Activated naive CD4-positive, alpha-beta T cell treated with Interleukin-2 at 50 U/mL for 16 hours (primary cell): ENCODE measurements around the gene CDY2B.
"Not testable (repeated sequence)": the region's sequence is repeated elsewhere in the genome, so short reads cannot be mapped to it uniquely, and the experiment has no call there.

Experiments
- DNase-seq: peaks from one replicate; pipeline ENCODE4 v3.0.0-alpha.2; 2020

CDY2B gene

GRCh38 chrY:17880120-17880519 lies at the start of gene CDY2B:
Gene CDY2B, minus strand, starts transcription at chrY:17880220. Its CDS starts 328 bp downstream, at chrY:17879892.
- not testable (repeated sequence) for DNase-seq

- not testable (repeated sequence) for DNase-seq
Measured at GRCh38 chrY:17908009-17908408, 28.0 kb upstream of the CDY2B start.

- DNase-seq: not testable (repeated sequence)
Measured at GRCh38 chrY:17907351-17907750, 27.3 kb upstream of the CDY2B start.

- DNase-seq: not testable (repeated sequence)
Measured at GRCh38 chrY:17881697-17882096, 1.7 kb upstream of the CDY2B start.

- not testable (repeated sequence) for DNase-seq
Measured at GRCh38 chrY:17876767-17877166, 3.3 kb downstream of the CDY2B start.

GRCh38 chrY:17875401-17875800 lies 4.6 kb downstream of the CDY2B start:
- not testable (repeated sequence) for DNase-seq

- not testable (repeated sequence) for DNase-seq
Measured at GRCh38 chrY:17871194-17871903, 8.7 kb downstream of the CDY2B start.

GRCh38 chrY:17870737-17871136 lies 9.3 kb downstream of the CDY2B start:
- not testable (repeated sequence) for DNase-seq

GRCh38 chrY:17867850-17868249 lies 12.2 kb downstream of the CDY2B start:
- DNase-seq: not testable (repeated sequence)

GRCh38 chrY:17860634-17861033 lies 19.4 kb downstream of the CDY2B start:
- DNase-seq: not testable (repeated sequence)

GRCh38 chrY:17856963-17857848 lies 22.8 kb downstream of the CDY2B start:
- not testable (repeated sequence) for DNase-seq

GRCh38 chrY:17856508-17856907 lies 23.5 kb downstream of the CDY2B start:
- DNase-seq: not testable (repeated sequence)

GRCh38 chrY:17849131-17849530 lies 30.9 kb downstream of the CDY2B start:
- DNase-seq: not testable (repeated sequence)

GRCh38 chrY:17832149-17832548 lies 47.9 kb downstream of the CDY2B start:
- not testable (repeated sequence) for DNase-seq
